Measurements from ENCODE around the gene PRRX2. TPM values are rescaled to one million over a fixed set of nuclear protein-coding genes. Genes with fewer than 3 reads are reported as not detected.

The PRRX2 gene
- total and polyA plus RNA-seq, 2 donors (not counting 1 experiment from before 2014, with no cell fraction given), result not detected

GRCh38 chr9:129655154-129655553 lies 10.3 kb upstream of the PRRX2 start:
- H3K27me3 Mint-ChIP-seq, result peaks cover 17% of the 10 kb centered on the region
- intact Hi-C loops (cut with micrococcal nuclease), result no loop called here

GRCh38 chr9:129655696-129656095 lies 9.8 kb upstream of the PRRX2 start:
- ChIA-PET POLR2A (no interaction called here), CTCF (no interaction called here)
- Mint-ChIP-seq H3K9me3 (ENCODE audit: insufficient read depth) (no peaks in the 10 kb centered on the region), H3K27ac (no peak overlapping the region), H3K4me1 (no peaks in the 10 kb centered on the region), H3K4me3 (no peak overlapping the region), H3K27me3 (peaks cover 12% of the 10 kb centered on the region)
- 67% methylated on average over 4 of the region's 7 CpGs for WGBS (ENCODE audit: insufficient coverage)
- no peak overlapping the region for H3K27ac ChIP-seq (ENCODE audit: low read length in 2 of 2)
- peaks cover 0 to 3% (median 0%) of the 10 kb centered on the region in 4 experiments for H3K27me3 ChIP-seq (replicated peaks in 1 of 4; ENCODE audit: control extremely low read depth in 1 of 4, control insufficient read depth in 3 of 4, insufficient read depth in 4 of 4, low read length in 3 of 4)
- intact Hi-C loops (cut with micrococcal nuclease), result no loop called here
- no peaks in the 10 kb centered on the region for H4K20me1 ChIP-seq (ENCODE audit: control insufficient read depth, insufficient read depth, low read length, poor library complexity, severe bottlenecking)
- DNase-seq, result no peak
- H3K36me3 ChIP-seq (replicated peaks in 1 of 2; ENCODE audit: control extremely low read depth in 1 of 2, control insufficient read depth in 1 of 2, extremely low read depth in 1 of 2, insufficient read depth in 2 of 2, low read length in 1 of 2), result no peaks in the 10 kb centered on the region
- no peak overlapping the region for H3K4me2 ChIP-seq (replicated peaks; ENCODE audit: low read depth, low read length, poor library complexity, severe bottlenecking)
- TF ChIP-seq EZH2 (IDR thresholded peaks at IDR 0.05; ENCODE audit: borderline replicate concordance, insufficient read depth, low read depth, low read length, poor library complexity, severe bottlenecking) (no peak), CTCF (IDR thresholded peaks at IDR 0.05) (no peak)
- H3K4me3 ChIP-seq (ENCODE audit: control extremely low read depth in 1 of 5, extremely low read depth in 1 of 5, insufficient read depth in 1 of 5, low read depth in 2 of 5, low read length in 4 of 5), result no peak overlapping the region
- no peaks in the 10 kb centered on the region for H3K79me2 ChIP-seq (ENCODE audit: control insufficient read depth, insufficient read depth, low read length)
- H3K4me1 ChIP-seq (ENCODE audit: control insufficient read depth in 2 of 2, insufficient read depth in 2 of 2, low read length in 2 of 2), result no peaks in the 10 kb centered on the region
- no peak for ATAC-seq (ENCODE audit: low read depth)
- H3K9me3 ChIP-seq (ENCODE audit: control extremely low read depth in 1 of 3, control insufficient read depth in 2 of 3, insufficient read depth in 1 of 3, low read length in 2 of 3), result no peaks in the 10 kb centered on the region
- no peak overlapping the region for H3K9ac ChIP-seq (ENCODE audit: low read length)
- H2AFZ ChIP-seq (ENCODE audit: insufficient read depth, low read depth, low read length, poor library complexity, severe bottlenecking), result no peak overlapping the region

More at GRCh38 chr9:129655154-129655553, 10.3 kb upstream of the PRRX2 start:
- Histone ChIP-seq H3K9ac (ENCODE audit: low read length) (no peak overlapping the region), H3K9me3 (ENCODE audit: control extremely low read depth in 1 of 3, control insufficient read depth in 2 of 3, insufficient read depth in 1 of 3, low read length in 2 of 3) (no peaks in the 10 kb centered on the region), H3K4me3 (ENCODE audit: control extremely low read depth in 1 of 5, extremely low read depth in 1 of 5, insufficient read depth in 1 of 5, low read depth in 2 of 5, low read length in 4 of 5) (no peak overlapping the region), H3K4me1 (ENCODE audit: control insufficient read depth in 2 of 2, insufficient read depth in 2 of 2, low read length in 2 of 2) (no peaks in the 10 kb centered on the region), H4K20me1 (ENCODE audit: control insufficient read depth, insufficient read depth, low read length, poor library complexity, severe bottlenecking) (no peaks in the 10 kb centered on the region), H3K36me3 (replicated peaks in 1 of 2; ENCODE audit: control extremely low read depth in 1 of 2, control insufficient read depth in 1 of 2, extremely low read depth in 1 of 2, insufficient read depth in 2 of 2, low read length in 1 of 2) (no peaks in the 10 kb centered on the region), H3K79me2 (ENCODE audit: control insufficient read depth, insufficient read depth, low read length) (no peaks in the 10 kb centered on the region), H3K27ac (ENCODE audit: low read length in 2 of 2) (no peak overlapping the region), H3K27me3 (replicated peaks in 1 of 4; ENCODE audit: control extremely low read depth in 1 of 4, control insufficient read depth in 3 of 4, insufficient read depth in 4 of 4, low read length in 3 of 4) (peaks cover 0 to 3% (median 0%) of the 10 kb centered on the region in 4 experiments), H3K4me2 (replicated peaks; ENCODE audit: low read depth, low read length, poor library complexity, severe bottlenecking) (no peak overlapping the region), H2AFZ (ENCODE audit: insufficient read depth, low read depth, low read length, poor library complexity, severe bottlenecking) (no peak overlapping the region)
- no peak for DNase-seq
- POLR2A ChIA-PET, result interaction anchor here (0.5 kb wide), 1 partner anchor 73 kb away, joined by 5 read pairs; no protein-coding TSS in a partner anchor
- CTCF ChIA-PET, result no interaction called here
- WGBS (ENCODE audit: insufficient coverage), result 96% methylated on average over 7 of the region's 7 CpGs
- Mint-ChIP-seq H3K4me1 (no peaks in the 10 kb centered on the region), H3K4me3 (no peak overlapping the region), H3K27ac (no peak overlapping the region), H3K9me3 (ENCODE audit: insufficient read depth) (no peaks in the 10 kb centered on the region)
- ATAC-seq (ENCODE audit: low read depth), result no peak
- TF ChIP-seq EZH2 (IDR thresholded peaks at IDR 0.05; ENCODE audit: borderline replicate concordance, insufficient read depth, low read depth, low read length, poor library complexity, severe bottlenecking) (no peak), CTCF (IDR thresholded peaks at IDR 0.05) (no peak)
